Effector CD8-positive, alpha-beta T cell (primary cell): ENCODE measurements around the gene AFF2.
"Not testable (repeated sequence)": the region's sequence is repeated elsewhere in the genome, so short reads cannot be mapped to it uniquely, and the experiment has no call there.

Experiments
- DNase-seq: peaks from one replicate; lab custom pipeline; 2025; lab: John Stamatoyannopoulos, UW

AFF2 gene

DNA sequence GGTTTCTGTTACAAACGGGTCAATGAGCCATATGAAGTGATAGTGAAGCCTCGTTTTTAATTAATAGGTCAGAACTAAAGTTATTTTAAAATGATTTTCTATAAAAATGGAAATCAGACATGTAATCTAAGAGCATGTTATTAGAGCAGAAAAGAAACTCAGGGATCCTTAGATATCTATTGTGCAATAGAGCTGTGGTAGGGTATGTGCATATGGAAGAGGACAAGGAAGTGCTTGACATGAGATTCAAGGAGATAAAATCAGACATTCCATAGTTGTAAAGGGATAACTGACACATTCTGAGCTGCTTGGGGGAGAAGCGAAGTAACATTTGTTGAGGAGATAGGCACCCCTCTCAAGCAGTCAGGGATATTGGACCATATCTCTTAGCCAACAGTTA lies 143.0 kb downstream of the AFF2 start:
- DNase-seq = no peak

DNA sequence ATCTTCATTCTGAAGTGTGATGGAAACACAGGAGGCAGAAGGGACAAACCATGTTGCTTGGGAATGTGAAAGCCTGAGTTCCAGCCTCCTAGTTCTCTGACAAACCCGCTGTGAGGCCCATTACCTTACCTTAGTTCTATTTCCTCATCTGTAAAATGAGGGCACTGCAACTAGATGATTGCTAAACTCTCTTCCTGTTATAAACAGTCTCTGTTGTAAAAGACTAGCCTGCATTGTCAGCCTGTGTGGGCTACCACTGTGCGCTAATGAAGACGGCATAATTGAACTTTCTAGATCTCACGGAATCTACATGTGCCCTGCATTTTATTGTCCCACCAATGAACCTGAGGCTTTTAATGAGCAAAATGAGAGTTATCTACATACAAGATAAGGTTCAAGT lies 147.2 kb downstream of the AFF2 start:
- DNase-seq = no peak

GRCh38 chrX:148649145-148649795 lies 148.9 kb downstream of the AFF2 start:
- no peak for DNase-seq

- no peak for DNase-seq
These were observed 157.8 kb downstream of the AFF2 start for GRCh38 chrX:148658115-148658730.

DNA sequence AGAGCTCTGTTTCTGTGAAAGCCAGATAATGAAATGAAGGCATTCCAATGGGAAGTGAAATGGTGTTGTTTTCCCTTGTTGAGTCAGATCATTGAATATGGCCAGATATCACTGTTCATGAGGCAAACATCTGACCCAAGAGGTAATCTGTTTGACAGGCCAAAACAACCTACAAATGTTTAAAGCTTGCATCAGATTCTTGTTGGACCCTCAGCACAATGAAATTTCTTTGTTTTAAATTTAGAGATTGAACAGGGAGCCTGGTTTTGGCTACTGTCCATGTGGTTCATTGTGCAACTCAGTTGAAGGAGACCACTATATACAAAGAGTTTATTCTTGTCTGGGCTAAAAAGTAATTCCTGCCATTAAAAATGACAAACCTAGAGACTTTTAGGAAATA lies 159.1 kb downstream of the AFF2 start:
- no peak for DNase-seq

DNA sequence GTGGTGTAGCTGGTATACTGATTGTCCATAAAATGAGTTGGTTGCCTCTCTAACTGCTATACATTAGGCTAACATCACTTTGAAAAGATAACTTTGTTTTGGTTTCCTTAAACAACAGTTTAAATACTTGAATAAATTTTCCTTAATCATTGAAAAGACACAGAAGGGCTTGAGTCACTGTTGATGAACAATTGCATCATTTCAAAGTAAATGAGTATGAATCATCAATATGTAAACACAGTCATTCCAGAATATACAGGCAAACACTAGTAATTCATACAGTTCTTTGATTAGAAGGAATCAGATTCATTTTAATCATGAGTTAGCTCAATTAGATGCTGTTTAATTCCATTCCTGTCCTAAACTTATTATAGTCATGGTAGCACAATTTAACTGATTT lies 160.6 kb downstream of the AFF2 start:
- no peak for DNase-seq

- DNase-seq = no peak
These were observed 161.6 kb downstream of the AFF2 start for GRCh38 chrX:148662014-148662413.

- DNase-seq = no peak
These were observed 163.8 kb downstream of the AFF2 start for GRCh38 chrX:148664171-148664570.

- no peak for DNase-seq
These were observed 164.6 kb downstream of the AFF2 start for GRCh38 chrX:148664995-148665394.

DNA sequence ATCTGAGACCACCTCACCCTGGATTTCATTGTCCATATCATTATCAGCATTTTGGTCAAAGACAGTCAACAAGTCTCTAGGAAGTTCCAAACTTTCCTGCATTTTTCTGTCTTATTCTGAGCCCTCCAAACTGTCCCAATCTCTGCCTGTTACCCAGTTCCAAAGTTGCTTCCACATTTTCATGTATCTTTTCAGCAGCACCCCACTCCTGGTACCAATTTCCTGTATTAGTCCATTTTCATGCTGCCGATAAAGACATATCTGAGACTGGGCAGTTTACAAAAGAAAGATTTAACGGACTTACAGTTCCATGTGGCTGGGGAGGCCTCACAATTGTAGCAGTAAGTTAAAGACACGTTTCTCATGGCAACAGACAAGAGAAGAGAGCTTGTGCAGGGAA lies 168.8 kb downstream of the AFF2 start:
- not testable (repeated sequence) for DNase-seq

- no peak for DNase-seq
These were observed 169.9 kb downstream of the AFF2 start for GRCh38 chrX:148670277-148670676.

DNA sequence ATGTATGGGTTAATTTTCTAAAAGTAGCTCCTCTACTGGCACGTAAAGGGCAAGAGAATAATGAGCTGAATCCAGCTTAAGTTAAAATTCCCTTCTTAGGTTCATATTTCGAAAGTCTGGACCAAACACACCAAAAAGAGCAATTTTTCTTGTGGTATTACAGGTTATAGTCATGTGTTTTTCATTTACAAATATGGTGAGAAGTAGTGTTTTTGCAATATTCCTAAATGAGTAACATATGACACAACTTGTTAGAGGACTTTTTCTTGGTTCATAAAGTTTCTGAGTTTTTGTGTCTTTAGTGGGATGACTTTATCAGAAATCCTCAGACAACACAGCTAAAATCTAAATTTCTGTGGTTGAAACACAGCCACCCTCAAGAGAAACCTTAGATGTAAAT lies 172.1 kb downstream of the AFF2 start:
- DNase-seq = no peak

DNA sequence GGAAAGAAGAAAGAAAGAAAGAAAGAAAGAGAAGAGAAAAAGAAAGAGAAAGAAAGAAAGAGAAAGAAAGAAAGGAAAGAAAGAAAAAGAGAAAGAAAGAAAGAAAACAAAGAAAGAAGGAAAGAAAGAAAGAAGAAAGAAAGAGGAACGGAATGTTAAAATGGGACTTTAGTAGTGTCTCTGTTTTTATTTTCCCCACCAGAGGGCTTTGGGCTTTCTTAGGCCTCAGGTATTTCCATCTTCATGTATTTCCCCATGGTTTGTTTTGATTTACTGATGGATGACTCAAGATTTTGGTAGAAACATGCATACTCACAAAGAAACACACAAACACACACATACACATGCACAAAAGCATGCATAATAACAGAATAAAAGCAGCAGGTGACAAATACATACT lies 181.2 kb downstream of the AFF2 start:
- no peak for DNase-seq

DNA sequence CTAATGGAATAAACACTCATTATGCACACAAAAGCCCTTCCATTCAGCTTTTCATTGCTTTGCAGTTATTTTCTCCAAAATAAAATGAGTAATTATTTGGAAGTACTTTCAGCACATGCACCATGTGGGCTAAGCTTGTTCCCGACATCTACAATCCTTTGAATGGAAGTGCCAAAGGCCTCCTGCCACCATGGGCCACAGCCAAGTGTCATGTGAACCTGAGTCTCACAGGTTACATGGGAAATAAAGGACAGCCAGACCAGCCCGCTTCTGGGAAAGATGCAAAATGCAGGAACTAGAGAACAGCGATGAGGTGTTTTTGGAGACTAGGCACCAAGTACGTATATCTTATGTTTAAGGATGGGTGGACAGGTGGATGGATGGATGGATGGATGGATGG lies 181.8 kb downstream of the AFF2 start:
- DNase-seq = no peak

DNA sequence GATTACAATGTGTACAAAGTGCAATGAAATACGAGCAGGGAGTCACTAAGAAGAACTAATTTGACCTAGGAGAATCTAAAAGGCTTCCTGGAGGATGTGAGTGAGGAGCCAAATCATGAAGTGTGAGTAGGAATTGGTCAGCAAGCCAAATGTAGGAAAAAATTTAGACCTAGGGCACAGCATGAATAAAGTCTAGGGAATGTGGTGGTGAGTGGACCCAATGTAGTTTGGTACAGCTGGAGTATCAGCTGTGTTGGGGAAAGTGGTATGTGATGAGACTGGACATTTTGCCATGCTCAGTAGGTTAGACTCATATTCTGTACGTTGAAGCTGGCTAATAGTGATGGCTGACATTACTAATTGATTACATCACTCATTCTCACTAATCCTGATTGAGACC lies 191.0 kb downstream of the AFF2 start:
- DNase-seq = no peak

- DNase-seq = no peak
These were observed 194.8 kb downstream of the AFF2 start for GRCh38 chrX:148695255-148695654.

GRCh38 chrX:148698221-148698620 lies 197.8 kb downstream of the AFF2 start:
- no peak for DNase-seq

DNA sequence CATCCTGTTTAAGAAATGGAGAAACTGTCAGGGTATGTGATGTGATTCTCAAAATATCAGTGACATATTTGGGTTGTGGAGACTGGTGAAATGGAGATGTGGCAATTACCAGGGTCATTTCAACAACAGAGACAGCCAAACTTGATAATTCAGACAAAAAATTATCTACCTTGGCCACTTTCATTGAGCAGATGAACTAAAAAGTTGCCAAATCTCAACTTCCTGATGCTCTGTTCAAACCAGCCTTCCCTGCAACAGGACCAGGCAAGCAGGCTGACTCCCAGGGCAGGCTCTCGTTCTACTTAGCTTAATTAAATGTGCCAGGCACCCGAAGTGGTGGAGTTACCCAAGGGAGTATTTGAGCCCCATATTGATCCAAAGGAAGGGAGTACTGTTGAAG lies 199.6 kb downstream of the AFF2 start:
- no peak for DNase-seq

GRCh38 chrX:148713981-148714380 lies 213.6 kb downstream of the AFF2 start:
- DNase-seq = no peak

GRCh38 chrX:148715361-148715760 lies 214.9 kb downstream of the AFF2 start:
- no peak for DNase-seq

DNA sequence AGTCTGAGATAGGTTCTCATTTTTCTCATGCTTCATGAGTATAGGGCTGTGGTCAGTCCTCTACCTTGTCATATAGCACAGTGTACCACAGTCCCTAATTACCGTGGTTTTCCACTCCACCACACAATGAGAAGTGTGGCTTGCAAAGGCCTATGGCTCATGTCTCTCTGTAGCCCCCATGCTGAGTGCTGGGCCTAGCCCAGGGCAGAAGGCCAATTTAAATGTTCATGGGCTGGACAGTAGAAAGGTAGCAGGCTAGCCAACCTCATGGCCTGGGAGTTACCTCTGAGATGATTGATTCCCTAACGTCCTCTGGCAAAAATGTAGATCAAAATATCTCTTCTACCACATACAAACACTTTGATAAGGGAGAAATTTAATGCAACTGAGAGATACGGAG lies 222.5 kb downstream of the AFF2 start:
- no peak for DNase-seq

DNA sequence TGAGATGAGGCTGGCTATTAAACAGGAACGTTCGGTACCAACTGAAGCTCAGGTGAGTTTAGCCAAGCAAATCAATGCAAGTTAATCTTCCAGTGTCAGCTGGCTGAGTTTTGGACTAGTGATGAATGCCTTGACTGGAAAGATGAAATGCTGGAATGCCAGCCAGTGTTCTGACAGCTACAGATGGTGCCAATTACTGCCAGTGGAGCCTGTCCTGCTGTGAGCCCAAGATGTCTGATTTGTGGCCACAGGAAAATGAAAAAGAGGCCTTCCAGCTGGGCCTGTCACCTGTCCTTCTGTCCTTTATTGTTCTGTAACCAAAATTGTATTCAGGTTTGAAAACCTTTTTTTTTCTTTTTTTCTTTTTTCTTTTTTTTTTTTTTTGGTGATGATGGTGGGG lies 223.1 kb downstream of the AFF2 start:
- no peak for DNase-seq

- DNase-seq = no peak
These were observed 228.5 kb downstream of the AFF2 start for GRCh38 chrX:148728901-148729300.

DNA sequence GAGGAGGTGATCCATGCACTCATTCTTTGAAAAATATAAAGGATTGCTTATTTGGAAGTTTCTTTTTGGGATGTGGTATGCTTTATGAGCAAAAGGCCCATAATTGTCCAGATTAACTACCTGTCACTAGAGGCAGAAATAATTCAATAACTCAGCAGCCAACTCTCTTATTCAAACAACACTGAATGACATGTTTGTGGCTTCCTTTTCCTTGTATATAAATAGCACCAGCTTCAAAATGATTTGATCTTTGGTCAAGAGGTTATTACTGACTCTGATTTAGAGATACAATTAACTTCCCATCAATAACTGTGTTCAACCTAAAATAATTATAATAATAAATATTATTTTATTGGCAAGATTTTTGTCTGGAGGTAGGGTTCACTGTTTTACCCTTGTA lies 232.3 kb downstream of the AFF2 start:
- no peak for DNase-seq
